NCI-H2227 (cell line): ENCODE data around the gene GDPGP1.
"Not testable (repeated sequence)": the region's sequence is repeated elsewhere in the genome, so short reads cannot be mapped to it uniquely, and the experiment has no call there.

Experiments used
- DNase-seq: peaks from one replicate; lab custom pipeline; 2025; ENCODE audit not compliant: unreplicated experiment; lab: John Stamatoyannopoulos, UW

The GDPGP1 gene

GRCh38 chr15:90259524-90259923 is 25.5 kb downstream of the GDPGP1 start:
- no peak for DNase-seq

- DNase-seq: not testable (repeated sequence)
Observed at GRCh38 chr15:90260731-90261130, 26.7 kb downstream of the GDPGP1 start.

- DNase-seq: no peak
Observed at GRCh38 chr15:90261811-90262210, 27.8 kb downstream of the GDPGP1 start.

GRCh38 chr15:90262426-90262825 is 28.4 kb downstream of the GDPGP1 start:
- DNase-seq: no peak

- no peak for DNase-seq
Observed at GRCh38 chr15:90264671-90265070, 30.7 kb downstream of the GDPGP1 start.

- peak; percentile 87 for DNase-seq
Observed at GRCh38 chr15:90265271-90266060, 31.5 kb downstream of the GDPGP1 start, which contains the start of gene NGRN. Gene NGRN, plus strand, starts transcription at chr15:90265672. Its CDS starts 41 bp downstream, at chr15:90265713.

- DNase-seq: peak; percentile 35
Observed at GRCh38 chr15:90266061-90266431, 32.0 kb downstream of the GDPGP1 start.

GRCh38 chr15:90266485-90266884 is 32.5 kb downstream of the GDPGP1 start:
- DNase-seq: peak; percentile 13

- DNase-seq: no peak
Observed at GRCh38 chr15:90268415-90268814, 34.4 kb downstream of the GDPGP1 start.

GRCh38 chr15:90270502-90271150 is 36.6 kb downstream of the GDPGP1 start:
- no peak for DNase-seq

- DNase-seq: no peak
Observed at GRCh38 chr15:90271459-90272166, 37.6 kb downstream of the GDPGP1 start.

- DNase-seq: not testable (repeated sequence)
Observed at GRCh38 chr15:90278467-90278866, 44.5 kb downstream of the GDPGP1 start.

- DNase-seq: not testable (repeated sequence)
Observed at GRCh38 chr15:90280743-90281142, 46.7 kb downstream of the GDPGP1 start.

GRCh38 chr15:90281637-90282036 is 47.6 kb downstream of the GDPGP1 start:
- DNase-seq: not testable (repeated sequence)

- no peak for DNase-seq
Observed at GRCh38 chr15:90286678-90287077, 52.7 kb downstream of the GDPGP1 start.

- DNase-seq: no peak
Observed at GRCh38 chr15:90287101-90287500, 53.1 kb downstream of the GDPGP1 start.

- no peak for DNase-seq
Observed at GRCh38 chr15:90287946-90288345, 53.9 kb downstream of the GDPGP1 start.

GRCh38 chr15:90291679-90292356 is 57.8 kb downstream of the GDPGP1 start:
- DNase-seq: peak; percentile 6

GRCh38 chr15:90293040-90293810 is 59.2 kb downstream of the GDPGP1 start:
- peak; percentile 64 for DNase-seq

GRCh38 chr15:90294159-90294558 is 60.1 kb downstream of the GDPGP1 start:
- DNase-seq: no peak
